OCI-LY1 (cell line): ENCODE data around the gene SNRNP70.

Experiments used
- EZH2 ChIP-seq: fragments of 200-600 bp; sonication (generic), shearing (Covaris generic); IDR thresholded peaks from 2 replicates; pipeline ENCODE4 v1.8.0; 2017; ENCODE audit warnings: borderline replicate concordance, mixed run types, mild to moderate bottlenecking, antibody characterized with exemption, low read length, moderate library complexity, mixed read lengths
- TF ChIP-seq, protein P1 (sequence below): fragments of 200-600 bp; sonication (generic), shearing (Covaris generic); IDR thresholded peaks from 2 replicates; pipeline ENCODE4 v1.5.1; 2017; ENCODE audit warnings: mild to moderate bottlenecking, antibody characterized with exemption, low read length, moderate library complexity, mixed read lengths

DNA sequence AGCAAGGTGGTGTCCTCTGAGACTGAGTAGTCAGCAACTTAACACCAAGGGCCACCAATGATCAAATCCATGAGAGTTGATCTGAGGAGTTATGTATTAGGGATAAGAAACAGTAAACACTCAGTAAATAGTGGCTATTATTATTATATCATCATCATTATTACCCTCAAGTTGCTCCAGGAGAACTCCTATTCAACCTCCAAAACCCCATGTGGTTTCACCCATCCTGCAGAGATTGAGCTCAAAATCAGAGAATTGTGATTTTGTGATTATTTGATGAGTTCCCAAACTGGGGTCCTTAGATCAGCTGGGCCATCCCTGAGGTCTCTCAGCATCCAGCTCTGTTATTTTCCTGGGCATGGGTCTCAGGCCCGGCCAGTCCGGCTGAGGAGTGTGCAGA lies 24.3 kb upstream of the SNRNP70 start:
- TF ChIP-seq, protein P1, sequence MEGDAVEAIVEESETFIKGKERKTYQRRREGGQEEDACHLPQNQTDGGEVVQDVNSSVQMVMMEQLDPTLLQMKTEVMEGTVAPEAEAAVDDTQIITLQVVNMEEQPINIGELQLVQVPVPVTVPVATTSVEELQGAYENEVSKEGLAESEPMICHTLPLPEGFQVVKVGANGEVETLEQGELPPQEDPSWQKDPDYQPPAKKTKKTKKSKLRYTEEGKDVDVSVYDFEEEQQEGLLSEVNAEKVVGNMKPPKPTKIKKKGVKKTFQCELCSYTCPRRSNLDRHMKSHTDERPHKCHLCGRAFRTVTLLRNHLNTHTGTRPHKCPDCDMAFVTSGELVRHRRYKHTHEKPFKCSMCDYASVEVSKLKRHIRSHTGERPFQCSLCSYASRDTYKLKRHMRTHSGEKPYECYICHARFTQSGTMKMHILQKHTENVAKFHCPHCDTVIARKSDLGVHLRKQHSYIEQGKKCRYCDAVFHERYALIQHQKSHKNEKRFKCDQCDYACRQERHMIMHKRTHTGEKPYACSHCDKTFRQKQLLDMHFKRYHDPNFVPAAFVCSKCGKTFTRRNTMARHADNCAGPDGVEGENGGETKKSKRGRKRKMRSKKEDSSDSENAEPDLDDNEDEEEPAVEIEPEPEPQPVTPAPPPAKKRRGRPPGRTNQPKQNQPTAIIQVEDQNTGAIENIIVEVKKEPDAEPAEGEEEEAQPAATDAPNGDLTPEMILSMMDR, result no peak
- no peak for TF ChIP-seq EZH2
